Endothelial cell of umbilical vein (primary cell): ENCODE data around the gene CRY2.

Source experiments
- EZH2 ChIP-seq: IDR thresholded peaks from 2 replicates; pipeline ENCODE4 v1.6.1; 2012; ENCODE audit warnings: borderline replicate concordance, low read depth, mild to moderate bottlenecking, moderate library complexity, low read length, inconsistent platforms; ENCODE audit not compliant: severe bottlenecking
- FOS ChIP-seq: IDR thresholded peaks from 2 replicates; pipeline ENCODE4 v1.6.1; 2011; ENCODE audit warnings: mild to moderate bottlenecking, low read length, moderate library complexity, borderline replicate concordance; ENCODE audit not compliant: insufficient read depth
- JUN ChIP-seq: IDR thresholded peaks from 2 replicates; pipeline ENCODE4 v1.6.1; 2011; ENCODE audit warnings: borderline replicate concordance, low read depth; ENCODE audit not compliant: insufficient read length, insufficient read depth
- MYC ChIP-seq: IDR thresholded peaks from one replicate; pipeline ENCODE4 v1.6.1; 2011; ENCODE audit warnings: mild to moderate bottlenecking, low read depth, low read length
- POLR2A ChIP-seq: IDR thresholded peaks from 2 replicates; pipeline ENCODE4 v1.6.1; 2012; ENCODE audit warnings: low read depth, mild to moderate bottlenecking, control low read depth, low read length
- TF ChIP-seq, protein P1 (sequence below), 2 donors: IDR thresholded peaks; 1 replicate in 1 of 2; 2 replicates in 1 of 2; pipeline ENCODE4 v1.5.1; 2011; ENCODE audit warnings: low read length in 2 of 2, mild to moderate bottlenecking in 2 of 2, moderate library complexity in 2 of 2, control low read depth in 1 of 2, inconsistent platforms in 1 of 2, low read depth in 1 of 2; ENCODE audit not compliant: insufficient read depth in 1 of 2; ENCODE audit errors: extremely low read depth in 1 of 2

DNA sequence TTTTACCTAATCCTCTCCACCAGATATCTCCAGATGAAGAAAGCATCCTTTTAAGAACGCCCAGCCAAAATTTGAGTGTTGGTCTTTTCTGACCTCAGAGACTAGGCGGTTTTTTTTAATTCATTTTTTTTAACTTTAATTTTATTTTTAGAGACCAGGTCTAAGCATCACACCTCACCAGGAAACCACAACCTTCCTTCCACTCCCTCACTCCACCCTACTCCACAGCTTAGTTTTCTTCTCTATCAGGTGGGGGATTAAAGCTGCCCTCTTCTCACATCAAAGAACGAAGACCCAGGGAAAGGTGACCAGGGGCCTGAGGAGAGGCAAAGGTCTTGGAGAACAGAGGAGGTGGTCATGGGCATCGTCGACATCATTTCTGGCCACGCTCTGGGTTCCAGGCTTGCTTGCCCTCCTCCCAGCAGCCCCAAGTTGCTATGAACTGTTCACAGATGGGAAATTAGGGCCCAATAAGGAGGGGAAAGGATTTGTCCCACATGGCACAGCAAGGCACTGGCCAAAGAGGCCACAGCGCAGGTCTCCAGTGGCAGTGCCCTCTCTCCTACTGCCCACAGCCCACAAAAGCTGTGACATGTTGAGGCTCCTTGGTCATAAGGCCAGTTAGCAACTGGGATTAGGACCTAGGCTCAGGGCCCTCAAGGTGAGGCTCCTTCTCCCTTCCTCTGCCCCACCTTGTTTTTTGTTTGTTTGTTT is 71.8 kb downstream of the CRY2 start:
- TF ChIP-seq, protein P1, sequence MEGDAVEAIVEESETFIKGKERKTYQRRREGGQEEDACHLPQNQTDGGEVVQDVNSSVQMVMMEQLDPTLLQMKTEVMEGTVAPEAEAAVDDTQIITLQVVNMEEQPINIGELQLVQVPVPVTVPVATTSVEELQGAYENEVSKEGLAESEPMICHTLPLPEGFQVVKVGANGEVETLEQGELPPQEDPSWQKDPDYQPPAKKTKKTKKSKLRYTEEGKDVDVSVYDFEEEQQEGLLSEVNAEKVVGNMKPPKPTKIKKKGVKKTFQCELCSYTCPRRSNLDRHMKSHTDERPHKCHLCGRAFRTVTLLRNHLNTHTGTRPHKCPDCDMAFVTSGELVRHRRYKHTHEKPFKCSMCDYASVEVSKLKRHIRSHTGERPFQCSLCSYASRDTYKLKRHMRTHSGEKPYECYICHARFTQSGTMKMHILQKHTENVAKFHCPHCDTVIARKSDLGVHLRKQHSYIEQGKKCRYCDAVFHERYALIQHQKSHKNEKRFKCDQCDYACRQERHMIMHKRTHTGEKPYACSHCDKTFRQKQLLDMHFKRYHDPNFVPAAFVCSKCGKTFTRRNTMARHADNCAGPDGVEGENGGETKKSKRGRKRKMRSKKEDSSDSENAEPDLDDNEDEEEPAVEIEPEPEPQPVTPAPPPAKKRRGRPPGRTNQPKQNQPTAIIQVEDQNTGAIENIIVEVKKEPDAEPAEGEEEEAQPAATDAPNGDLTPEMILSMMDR (IDR thresholded peaks at IDR 0.05; ENCODE audit: extremely low read depth in 1 of 2, insufficient read depth in 1 of 2, low read depth in 1 of 2, low read length in 2 of 2) = no peak
- TF ChIP-seq FOS = no peak
- TF ChIP-seq POLR2A = no peak
- TF ChIP-seq EZH2 = no peak
- TF ChIP-seq MYC = no peak
- TF ChIP-seq JUN = no peak
